Astrocyte of the cerebellum (primary cell): ENCODE results near the gene HECTD4.
A peak's percentile ranks its signal among the peaks of the same experiment; 100 is the strongest.

Experiments used
- DNase-seq: peaks from one replicate; pipeline ENCODE4 v3.0.0-alpha.2; 2011; ENCODE audit warnings: low read depth
- H3K4me3 ChIP-seq: 2 replicates; pipeline ENCODE4 v1.5.1; 2011; ENCODE audit warnings: mild to moderate bottlenecking, low read depth, low read length, moderate library complexity
- CTCF ChIP-seq: IDR thresholded peaks from 2 replicates; pipeline ENCODE4 v1.5.1; 2012; ENCODE audit warnings: low read length, low read depth, moderate library complexity, mild to moderate bottlenecking; ENCODE audit errors: missing control alignments
- in situ Hi-C: cut with HindIII; loops from 2 replicates; pipeline ENCODE4 v1.10.0; 2017; ENCODE audit warnings: low sequenced_read_pairs

Gene HECTD4

GRCh38 chr12:112206944-112207343, 175.3 kb downstream of the HECTD4 start:
- TF ChIP-seq CTCF = no peak
- in situ Hi-C loops = no loop called here
- H3K4me3 ChIP-seq = no peak overlapping the region
- no peak for DNase-seq

DNA sequence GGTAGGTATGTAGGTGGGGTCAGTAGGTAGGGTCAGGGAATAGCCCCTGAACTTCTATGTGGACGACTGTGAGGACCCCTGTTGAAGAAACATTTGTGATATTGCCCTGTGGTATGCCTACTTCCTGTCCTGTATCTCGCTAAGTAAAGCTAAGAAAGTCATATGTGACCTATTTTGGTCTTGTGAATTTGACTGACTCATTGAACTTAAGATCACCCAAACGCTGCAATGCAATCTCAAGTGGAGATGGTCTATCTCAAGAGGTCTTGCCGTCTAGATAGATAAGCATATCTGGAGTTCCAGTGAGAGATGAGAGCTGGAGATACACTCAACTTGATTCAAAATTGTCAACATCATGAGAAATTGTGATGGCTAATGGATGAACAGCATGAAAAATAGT, 183.1 kb downstream of the HECTD4 start:
- TF ChIP-seq CTCF = no peak
- in situ Hi-C loops = no loop called here
- no peak for DNase-seq
- no peak overlapping the region for H3K4me3 ChIP-seq

- in situ Hi-C loops = no loop called here
- no peak overlapping the region for H3K4me3 ChIP-seq
- TF ChIP-seq CTCF = peak; percentile 81
- peak; percentile 41 for DNase-seq
Measured at GRCh38 chr12:112198120-112198733, 184.0 kb downstream of the HECTD4 start.

DNA sequence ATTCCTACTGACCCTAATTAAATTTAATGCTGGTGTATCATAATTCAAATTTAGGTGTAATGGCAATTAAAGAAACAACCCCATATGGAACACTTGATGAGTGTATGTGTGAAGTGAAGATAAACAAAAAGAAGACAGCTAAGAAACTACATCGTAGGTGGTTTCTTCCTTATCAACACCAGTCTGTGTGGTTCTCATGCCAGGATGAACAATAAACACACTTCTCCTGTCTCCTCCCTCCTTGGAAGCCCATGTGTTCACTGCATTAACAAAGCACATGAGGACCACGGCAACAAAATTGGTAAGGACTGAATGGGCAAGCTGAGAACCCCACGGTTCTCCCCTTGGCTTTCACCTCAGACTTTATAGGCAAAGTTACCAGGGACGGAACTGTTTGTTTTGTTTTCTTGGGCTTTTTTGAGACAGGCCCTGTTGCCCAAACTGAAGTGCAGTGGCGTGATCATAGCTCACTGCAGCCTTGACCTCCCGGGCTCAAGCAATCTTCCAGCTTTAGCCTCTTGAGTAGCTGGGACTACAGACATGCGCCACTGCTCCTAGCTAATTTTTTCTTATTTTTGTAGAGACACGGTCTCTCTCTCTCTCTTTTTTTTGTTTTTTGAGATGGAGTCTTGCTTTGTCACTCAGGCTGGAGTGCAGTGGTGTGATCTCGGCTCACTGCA, 185.9 kb downstream of the HECTD4 start:
- DNase-seq = no peak
- in situ Hi-C loops = no loop called here
- no peak overlapping the region for H3K4me3 ChIP-seq
- TF ChIP-seq CTCF = no peak

DNA sequence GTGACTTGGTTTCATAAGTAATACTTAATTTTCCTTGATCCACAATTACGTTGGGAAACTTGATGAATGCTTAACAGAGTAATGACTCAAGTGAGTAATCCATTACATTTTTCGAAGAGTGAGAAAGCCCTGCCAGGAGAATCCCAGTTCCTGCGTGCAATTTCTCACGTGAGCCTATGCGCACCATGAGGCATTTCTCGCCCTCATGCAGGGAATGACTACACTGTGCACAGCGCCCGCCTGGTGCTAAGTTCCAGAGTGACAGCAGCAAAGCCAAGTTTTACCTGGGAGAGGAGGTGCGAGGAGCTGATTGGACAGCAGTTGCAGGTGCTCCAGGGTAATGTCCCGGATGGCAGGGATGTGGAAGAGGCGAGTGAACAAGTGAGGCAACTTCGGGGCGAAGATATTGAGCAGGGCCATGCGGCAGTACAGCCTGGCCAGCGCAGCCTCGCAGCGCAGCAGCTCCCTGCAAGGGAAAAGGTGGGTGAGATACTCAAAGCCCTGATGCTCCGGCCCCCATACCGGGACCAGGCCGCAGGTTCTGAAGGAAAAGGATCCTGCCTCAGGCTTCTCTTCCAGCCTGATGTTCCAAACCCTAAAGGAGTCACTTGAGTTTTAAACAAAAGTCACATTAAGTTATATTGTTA, 187.5 kb downstream of the HECTD4 start:
- no peak for DNase-seq
- no peak overlapping the region for H3K4me3 ChIP-seq
- TF ChIP-seq CTCF = no peak
- in situ Hi-C loops = no loop called here

GRCh38 chr12:112192475-112192874, 189.8 kb downstream of the HECTD4 start:
- in situ Hi-C loops = no loop called here
- no peak overlapping the region for H3K4me3 ChIP-seq
- no peak for TF ChIP-seq CTCF
- no peak for DNase-seq
